Neural cell (in vitro differentiated cells): ENCODE measurements around the gene DLST.

ENCODE experiments used
- CTCF ChIP-seq: fragments of 450-650 bp; IDR thresholded peaks from 2 replicates; pipeline ENCODE4 v1.5.1; 2014; ENCODE audit warnings: antibody characterized with exemption, mild to moderate bottlenecking, moderate library complexity; ENCODE audit not compliant: poor library complexity, severe bottlenecking
- EP300 ChIP-seq: fragments of 450-650 bp; conservative IDR thresholded peaks from 2 replicates; pipeline ENCODE4 v1.6.1; 2014; ENCODE audit warnings: antibody characterized with exemption, mild to moderate bottlenecking, moderate library complexity; ENCODE audit not compliant: poor library complexity, severe bottlenecking
- POLR2AphosphoS5 ChIP-seq: IDR thresholded peaks from 2 replicates; pipeline ENCODE4 v1.6.1; 2012
- REST ChIP-seq: IDR thresholded peaks from 2 replicates; pipeline ENCODE4 v1.6.1; 2012; ENCODE audit warnings: borderline replicate concordance

GRCh38 chr14:74871819-74872218, 9.9 kb upstream of the DLST start:
- TF ChIP-seq CTCF (no peak), POLR2AphosphoS5 (no peak), EP300 (no peak), REST (no peak)
